Measurements from ENCODE around the gene NCOA4.
"Not testable (repeated sequence)": the region's sequence is repeated elsewhere in the genome, so short reads cannot be mapped to it uniquely, and the experiment has no call there.

Gene NCOA4

GRCh38 chr10:46030091-46030937 is at the start of gene NCOA4:
Gene NCOA4, minus strand, starts transcription at chr10:46030623. Its CDS starts 13,943 bp downstream, at chr10:46016680.
- peak; percentile 95 for DNase-seq

GRCh38 chr10:46079831-46080585 is 49.6 kb upstream of the NCOA4 start:
- no peak for DNase-seq

- DNase-seq, result no peak
These were observed 47.4 kb upstream of the NCOA4 start for GRCh38 chr10:46077731-46078413.

- DNase-seq, result no peak
These were observed 46.7 kb upstream of the NCOA4 start for GRCh38 chr10:46077141-46077554.

GRCh38 chr10:46075869-46076268 is 45.4 kb upstream of the NCOA4 start:
- DNase-seq, result no peak

- DNase-seq, result no peak
These were observed 43.9 kb upstream of the NCOA4 start for GRCh38 chr10:46074196-46074946.

GRCh38 chr10:46073564-46073963 is 43.1 kb upstream of the NCOA4 start:
- DNase-seq, result no peak

- DNase-seq, result no peak
These were observed 40.3 kb upstream of the NCOA4 start for GRCh38 chr10:46070749-46071148.

GRCh38 chr10:46069771-46070463 is 39.5 kb upstream of the NCOA4 start:
- DNase-seq, result no peak

- no peak for DNase-seq
These were observed 38.5 kb upstream of the NCOA4 start for GRCh38 chr10:46068905-46069304.

GRCh38 chr10:46068117-46068516 is 37.7 kb upstream of the NCOA4 start:
- DNase-seq, result no peak

- no peak for DNase-seq
These were observed 33.9 kb upstream of the NCOA4 start for GRCh38 chr10:46064269-46064817.

GRCh38 chr10:46062723-46063428 is 32.5 kb upstream of the NCOA4 start:
- DNase-seq, result no peak

- no peak for DNase-seq
These were observed 30.3 kb upstream of the NCOA4 start for GRCh38 chr10:46060706-46061105.

- not testable (repeated sequence) for DNase-seq
These were observed 27.5 kb upstream of the NCOA4 start for GRCh38 chr10:46057927-46058326.

GRCh38 chr10:46057038-46057437 is 26.6 kb upstream of the NCOA4 start:
- no peak for DNase-seq

GRCh38 chr10:46055771-46056170 is 25.3 kb upstream of the NCOA4 start:
- no peak for DNase-seq

GRCh38 chr10:46053534-46054434 is 23.4 kb upstream of the NCOA4 start:
- DNase-seq, result no peak

GRCh38 chr10:46052791-46053375 is 22.5 kb upstream of the NCOA4 start:
- DNase-seq, result no peak

Measured in NCI-H774 (cell line).